ENCODE data around the gene CPSF3. TPM values are rescaled to one million over a fixed set of nuclear protein-coding genes. Genes with fewer than 3 reads are reported as not detected.

CPSF3 gene
- total and polyA plus RNA-seq, 2 of the 8 experiments (the other 6 are each of a cell fraction or from before 2014, with no cell fraction given), result 44.5 to 93.3 TPM

GRCh38 chr2:9416267-9416961, 7.0 kb upstream of the CPSF3 start (continued):
- TF ChIP-seq CHD7 (IDR thresholded peaks at IDR 0.05; ENCODE audit: insufficient replicate concordance, low read length) (no peak), E2F6 (IDR thresholded peaks at IDR 0.05) (no peak), CTCF (IDR thresholded peaks at IDR 0.05; ENCODE audit: control extremely low read depth in 1 of 3, insufficient read depth in 1 of 3, low read depth in 1 of 3, low read length in 3 of 3) (no peak), KDM1A (IDR thresholded peaks at IDR 0.05; ENCODE audit: borderline replicate concordance, low read length) (no peak), ASH2L (IDR thresholded peaks at IDR 0.05; ENCODE audit: low read length) (no peak), RXRA (IDR thresholded peaks at IDR 0.05; ENCODE audit: insufficient read depth, low read depth, low read length) (no peak), SIX5 (IDR thresholded peaks at IDR 0.05; ENCODE audit: low read depth, low read length) (no peak)
